Suprapubic skin (tissue), 4 donors: ENCODE data around the gene LRMDA.

Source experiments
- EP300 ChIP-seq: sonication (generic); formaldehyde crosslinking; IDR thresholded peaks from one replicate; pipeline ENCODE4 v1.6.1; 2017; ENCODE audit warnings: antibody characterized with exemption
- POLR2A ChIP-seq, 2 donors: fragments of 450-650 bp; IDR thresholded peaks; one replicate each; pipeline ENCODE4 v1.6.1; 2017; ENCODE audit warnings: antibody characterized with exemption in 2 of 2, mild to moderate bottlenecking in 2 of 2, moderate library complexity in 2 of 2
- POLR2AphosphoS5 ChIP-seq, 3 donors: sonication (generic); formaldehyde crosslinking; IDR thresholded peaks; one replicate each; pipeline ENCODE4 v1.6.1; 2017; ENCODE audit warnings: antibody characterized with exemption in 3 of 3
- TF ChIP-seq, protein P1 (sequence below), 2 donors: fragments of 200-600 bp in 1 of 2; fragments of 450-650 bp in 1 of 2; sonication (generic) in 1 of 2; IDR thresholded peaks; one replicate each; pipeline ENCODE4 v1.5.1; 2016 to 2019; ENCODE audit warnings: antibody characterized with exemption in 2 of 2, mild to moderate bottlenecking in 1 of 2, moderate library complexity in 1 of 2

DNA sequence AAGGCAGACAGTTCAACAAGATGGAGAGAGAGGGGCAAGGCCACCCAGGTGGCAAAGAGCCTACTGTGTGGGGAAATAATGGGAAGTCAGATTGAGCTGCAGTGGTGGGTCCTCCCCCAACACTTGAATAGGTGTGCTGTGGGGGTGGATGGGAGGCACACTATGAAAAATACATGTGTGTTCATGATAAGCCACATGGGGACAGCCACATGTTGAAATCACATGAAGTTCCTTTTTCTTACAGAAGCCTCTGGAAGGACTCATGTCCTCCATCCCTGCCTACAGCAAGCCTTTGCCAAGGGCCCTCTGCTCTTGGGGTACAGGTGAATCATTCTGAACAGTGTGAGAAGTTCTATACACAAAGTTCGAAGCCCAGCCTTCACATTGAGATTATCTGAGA lies 310.9 kb downstream of the LRMDA start:
- TF ChIP-seq, protein P1, sequence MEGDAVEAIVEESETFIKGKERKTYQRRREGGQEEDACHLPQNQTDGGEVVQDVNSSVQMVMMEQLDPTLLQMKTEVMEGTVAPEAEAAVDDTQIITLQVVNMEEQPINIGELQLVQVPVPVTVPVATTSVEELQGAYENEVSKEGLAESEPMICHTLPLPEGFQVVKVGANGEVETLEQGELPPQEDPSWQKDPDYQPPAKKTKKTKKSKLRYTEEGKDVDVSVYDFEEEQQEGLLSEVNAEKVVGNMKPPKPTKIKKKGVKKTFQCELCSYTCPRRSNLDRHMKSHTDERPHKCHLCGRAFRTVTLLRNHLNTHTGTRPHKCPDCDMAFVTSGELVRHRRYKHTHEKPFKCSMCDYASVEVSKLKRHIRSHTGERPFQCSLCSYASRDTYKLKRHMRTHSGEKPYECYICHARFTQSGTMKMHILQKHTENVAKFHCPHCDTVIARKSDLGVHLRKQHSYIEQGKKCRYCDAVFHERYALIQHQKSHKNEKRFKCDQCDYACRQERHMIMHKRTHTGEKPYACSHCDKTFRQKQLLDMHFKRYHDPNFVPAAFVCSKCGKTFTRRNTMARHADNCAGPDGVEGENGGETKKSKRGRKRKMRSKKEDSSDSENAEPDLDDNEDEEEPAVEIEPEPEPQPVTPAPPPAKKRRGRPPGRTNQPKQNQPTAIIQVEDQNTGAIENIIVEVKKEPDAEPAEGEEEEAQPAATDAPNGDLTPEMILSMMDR (IDR thresholded peaks at IDR 0.05), result no peak
- TF ChIP-seq POLR2AphosphoS5 (IDR thresholded peaks at IDR 0.05) (no peak), POLR2A (IDR thresholded peaks at IDR 0.05) (no peak), EP300 (no peak)
